CD4-positive, alpha-beta T cell treated with Interleukin-10 for 1 hour (primary cell): ENCODE data around the gene ZNRF3.
"Not testable (repeated sequence)": the region's sequence is repeated elsewhere in the genome, so short reads cannot be mapped to it uniquely, and the experiment has no call there.

ENCODE experiments used
- DNase-seq: peaks from one replicate; pipeline ENCODE4 v3.0.0-alpha.2; 2020

Gene ZNRF3

DNA sequence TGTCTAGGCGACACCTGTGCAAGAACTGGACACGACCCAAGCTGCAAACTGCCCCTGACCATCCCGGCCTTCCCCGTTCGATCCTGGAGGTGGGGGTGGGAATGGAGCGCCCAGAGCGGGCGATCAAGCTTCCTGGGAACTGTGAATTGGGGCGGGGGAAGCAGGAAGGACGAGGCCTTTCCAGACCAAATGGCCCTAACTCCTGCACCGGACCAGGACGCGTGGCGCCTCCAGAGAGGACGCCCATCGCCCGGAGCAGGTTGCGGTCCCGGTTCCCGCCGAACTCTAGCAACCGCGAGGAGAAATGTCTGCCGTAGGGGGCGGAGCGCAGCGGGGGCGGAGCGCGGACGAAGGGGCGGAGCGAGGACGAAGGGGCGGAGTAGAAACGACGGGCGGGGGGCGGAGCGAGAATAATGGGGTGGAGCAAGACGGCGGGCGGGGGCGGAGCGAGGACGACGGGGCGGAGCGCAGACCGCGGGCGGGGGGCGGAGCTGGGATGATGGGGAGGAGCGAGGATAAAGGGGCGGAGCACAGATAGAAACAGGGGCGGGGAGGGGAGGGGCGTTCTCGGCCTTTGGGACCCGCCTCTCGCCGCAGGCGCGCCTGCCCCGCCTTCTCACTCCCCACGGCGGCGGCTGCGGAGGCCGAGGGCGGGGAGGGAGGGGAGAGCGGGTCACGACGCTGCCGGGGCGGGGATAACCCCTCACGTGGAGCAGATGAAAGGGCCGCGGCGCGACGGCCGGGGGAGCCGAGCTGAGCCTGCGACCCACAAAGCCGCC lies at the start of gene ZNRF3:
Gene ZNRF3, plus strand, starts transcription at position 695 of the 779 bp plus-strand sequence. CDS start 195 bp downstream, outside the sequence.
- peak; percentile 92 for DNase-seq

- no peak for DNase-seq
Measured at GRCh38 chr22:28835630-28836189, 47.7 kb upstream of the ZNRF3 start.

DNA sequence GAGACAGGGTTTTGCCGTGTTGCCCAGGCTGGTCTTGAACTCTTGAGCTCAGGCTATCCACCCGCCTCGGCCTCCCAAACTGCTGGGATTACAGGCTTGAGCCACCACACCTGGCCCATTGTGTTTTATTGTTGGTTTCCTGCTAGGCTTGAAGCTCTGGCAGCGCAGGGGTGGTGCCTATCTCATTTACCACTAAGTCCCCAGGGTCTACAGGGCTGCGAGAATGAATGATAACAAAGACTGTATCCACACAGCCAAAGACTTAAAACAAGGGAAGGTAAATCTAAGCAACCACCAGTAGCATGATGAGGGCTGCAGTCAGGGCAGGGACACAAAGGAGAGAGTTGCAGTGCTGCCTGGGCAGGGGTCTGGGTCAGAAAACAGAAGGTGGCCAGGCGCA lies 45.7 kb upstream of the ZNRF3 start:
- no peak for DNase-seq

- DNase-seq: no peak
Measured at GRCh38 chr22:28838971-28839370, 44.4 kb upstream of the ZNRF3 start.

GRCh38 chr22:28841111-28841510 lies 42.3 kb upstream of the ZNRF3 start:
- DNase-seq: no peak

GRCh38 chr22:28843633-28844032 lies 39.7 kb upstream of the ZNRF3 start:
- DNase-seq: no peak

GRCh38 chr22:28844277-28844676 lies 39.1 kb upstream of the ZNRF3 start:
- not testable (repeated sequence) for DNase-seq

DNA sequence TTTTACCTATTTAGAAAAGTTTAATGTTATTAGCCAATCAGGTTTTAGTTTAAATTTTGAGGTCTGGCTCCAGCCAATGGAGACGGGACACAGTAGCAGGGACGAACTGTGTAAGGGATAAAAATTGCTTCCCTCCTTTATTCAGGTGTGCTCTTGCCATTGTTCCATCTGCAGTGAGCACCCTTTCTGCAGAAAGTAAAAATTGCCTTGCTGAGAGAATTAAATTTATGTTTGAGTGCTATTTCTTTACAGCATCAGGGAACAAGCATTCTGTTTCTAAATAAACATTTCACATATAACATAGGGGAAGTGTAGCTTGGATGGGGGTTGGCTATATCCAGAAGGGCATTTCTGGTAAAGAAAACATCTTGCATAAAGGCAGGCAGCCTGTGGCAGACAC lies 36.4 kb upstream of the ZNRF3 start:
- no peak for DNase-seq

DNA sequence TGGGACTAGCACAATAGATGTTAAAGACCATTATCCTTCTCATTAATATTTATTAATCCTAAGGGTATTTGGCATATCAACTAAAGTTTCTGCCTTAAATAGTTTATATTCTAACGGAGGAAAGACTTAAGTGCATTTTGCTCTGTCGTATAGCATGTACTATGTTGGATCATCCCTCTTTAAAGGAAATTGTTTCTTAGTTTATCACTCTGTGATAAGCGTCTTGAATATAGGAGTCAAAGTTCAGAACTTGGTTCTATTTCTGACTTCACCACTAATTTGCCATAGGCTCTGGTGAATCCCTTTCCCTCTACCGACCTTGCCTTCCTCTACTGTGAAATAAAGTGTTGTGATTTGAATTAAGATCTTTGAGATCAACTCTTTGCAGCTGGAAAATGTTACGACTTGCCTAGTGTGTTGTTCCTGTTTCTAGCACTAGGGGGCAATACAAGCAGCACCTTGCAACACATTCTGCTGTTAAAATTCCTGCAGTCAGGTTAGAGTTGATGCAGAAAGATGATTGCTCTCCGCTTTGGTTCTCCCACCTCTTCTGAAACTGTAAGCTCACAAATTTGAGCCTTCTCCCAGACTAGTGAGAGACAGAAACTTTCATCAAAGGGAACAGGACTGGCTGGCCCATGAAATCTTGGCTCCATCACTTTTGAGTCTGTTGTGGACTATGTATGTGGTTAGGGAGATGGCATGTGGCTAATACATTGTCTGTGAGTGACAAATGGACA lies 27.8 kb upstream of the ZNRF3 start:
- DNase-seq: peak; percentile 64

DNA sequence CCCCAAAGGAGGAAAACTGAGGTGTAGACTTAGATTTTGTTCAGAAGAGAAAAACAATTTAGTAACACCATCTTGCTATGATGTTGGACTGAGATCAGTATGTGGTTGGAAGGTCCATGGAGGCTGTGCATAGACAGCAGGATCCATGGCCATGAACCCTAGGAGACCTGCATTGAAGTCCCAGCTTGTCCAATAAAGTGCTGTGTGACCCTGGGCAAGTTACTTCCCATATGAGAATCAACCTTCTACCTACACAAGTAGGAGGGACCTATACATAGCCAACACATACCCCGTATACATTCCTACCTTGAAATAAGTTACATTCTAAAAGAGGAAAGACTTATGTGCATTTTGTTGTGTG lies 27.3 kb upstream of the ZNRF3 start:
- no peak for DNase-seq

DNA sequence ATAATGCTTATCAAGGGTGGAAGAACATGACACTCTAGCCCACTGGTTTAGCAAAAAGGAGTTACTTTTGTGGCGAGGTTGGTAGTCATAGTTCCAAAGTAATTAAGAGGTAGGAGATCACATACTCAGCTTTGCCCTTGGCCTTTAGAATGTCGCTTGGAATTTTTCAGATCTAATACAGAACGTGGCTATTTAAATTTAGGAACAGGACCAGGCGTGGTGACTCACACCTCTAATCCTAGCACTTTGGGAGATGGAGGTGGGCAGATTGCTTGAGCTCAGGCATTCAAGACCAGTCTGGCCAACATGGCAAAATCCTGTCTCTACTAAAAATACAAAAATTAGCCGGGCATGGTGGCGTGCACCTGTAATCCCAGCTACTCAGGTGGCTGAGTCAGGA lies 26.1 kb upstream of the ZNRF3 start:
- DNase-seq: no peak

- DNase-seq: no peak
Measured at GRCh38 chr22:28864878-28865596, 18.3 kb upstream of the ZNRF3 start.

- no peak for DNase-seq
Measured at GRCh38 chr22:28867191-28867590, 16.2 kb upstream of the ZNRF3 start.

- DNase-seq: peak; percentile 18
Measured at GRCh38 chr22:28868389-28868788, 15.0 kb upstream of the ZNRF3 start.

DNA sequence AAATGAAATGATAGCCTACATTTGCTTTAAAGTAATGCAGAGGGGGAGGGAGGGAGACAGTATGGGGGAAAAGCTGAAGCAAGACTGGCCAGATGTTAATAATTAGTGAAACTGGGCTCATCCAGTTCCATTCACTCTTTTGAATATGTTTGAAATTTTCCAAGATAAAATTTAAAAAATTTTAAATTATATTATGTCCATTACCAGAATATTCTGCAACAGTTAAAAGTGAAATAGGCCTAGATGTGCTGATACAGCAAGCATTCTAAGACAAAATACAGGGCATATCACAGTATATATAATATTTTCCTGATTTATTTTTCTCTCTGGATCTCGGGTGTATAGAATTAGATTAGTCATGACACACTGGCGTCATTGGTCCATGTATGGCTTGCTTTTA lies 13.6 kb upstream of the ZNRF3 start:
- DNase-seq: no peak

- DNase-seq: no peak
Measured at GRCh38 chr22:28873183-28873963, 10.0 kb upstream of the ZNRF3 start.

DNA sequence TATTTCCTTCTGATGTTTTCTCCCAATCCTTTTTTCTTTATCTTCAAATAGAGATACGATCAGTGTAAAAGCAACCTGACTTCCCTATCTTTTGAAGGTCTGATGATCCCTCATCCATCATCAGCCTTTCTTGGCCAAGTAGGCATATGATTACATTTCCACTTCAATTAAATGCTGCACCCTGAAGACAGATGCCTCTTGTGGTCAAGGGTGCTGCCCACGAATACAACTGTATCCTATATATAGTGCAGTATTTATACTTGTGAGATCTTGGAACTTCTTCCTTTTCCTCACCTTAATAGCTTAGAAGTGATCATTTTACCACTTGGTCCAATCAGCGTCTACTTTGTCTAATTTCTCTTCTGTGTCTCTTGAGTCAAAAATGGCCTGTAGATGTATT lies 9.3 kb upstream of the ZNRF3 start:
- no peak for DNase-seq

DNA sequence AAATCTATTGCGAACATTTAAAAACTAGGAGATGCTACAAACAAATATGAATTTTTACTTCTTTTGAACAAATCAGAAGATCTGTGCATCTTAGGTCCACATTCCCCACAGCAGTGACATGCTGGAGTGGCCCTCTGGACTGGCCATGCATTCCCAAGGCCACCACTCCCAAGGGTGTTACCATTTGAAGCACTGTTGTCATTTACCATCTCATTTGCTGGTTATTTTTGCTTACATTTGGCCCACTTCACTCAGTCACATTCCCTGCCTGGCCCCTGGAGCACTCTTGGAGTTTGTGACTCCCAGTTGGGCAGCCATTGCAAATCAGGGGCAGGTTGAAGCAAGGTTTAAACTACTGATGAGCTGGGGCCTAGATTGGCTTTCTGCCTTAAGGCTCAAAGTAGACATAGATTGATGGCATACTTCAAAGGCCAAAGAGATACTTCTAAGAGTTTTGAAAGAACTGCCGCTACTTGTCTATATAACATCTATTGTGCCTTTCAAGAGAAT lies 8.5 kb upstream of the ZNRF3 start:
- DNase-seq: no peak

GRCh38 chr22:28882545-28882877 lies 861 bp upstream of the ZNRF3 start:
- no peak for DNase-seq

GRCh38 chr22:28883657-28883916 lies 215 bp downstream of the ZNRF3 start:
- DNase-seq: no peak

GRCh38 chr22:28883917-28884746 lies 760 bp downstream of the ZNRF3 start:
- peak; percentile 35 for DNase-seq
